HepG2 (cell line): ENCODE data around the gene CDKN2C. TPM values are rescaled to one million over a fixed set of nuclear protein-coding genes. Genes with fewer than 3 reads are reported as not detected.

ENCODE experiments used
- ATAC-seq: fragments of 200-7000 bp; cut with Tn5 transposase; 3 replicates; pipeline ENCODE4 v1.9.1; 2020; ENCODE audit warnings: mild to moderate bottlenecking, moderate library complexity
- BruUV-seq: library from RNA; stranded (reverse); fragments of 400-500 nt; replicated peaks from 2 replicates; lab custom pipeline; 2021; lab: Mats Ljungman, UMichigan
- CTCF ChIA-PET: fragments of 300-600 bp; formaldehyde crosslinking; extraction: SDS; loops from one replicate; lab custom pipeline; 2021; ENCODE audit warnings: low total read pairs, inconsistent platforms, low intra/inter-chr PET ratio; lab: Yijun Ruan, JAX
- POLR2A ChIA-PET: fragments of 350-600 bp; sonication (Branson Sonifier 250); formaldehyde crosslinking; loops from one replicate; lab custom pipeline; 2020; ENCODE audit warnings: antibody characterized with exemption, inconsistent platforms; lab: Yijun Ruan, JAX
- DNase-seq: peaks from one replicate; pipeline ENCODE4 v3.0.0-alpha.2; 2015; ENCODE audit warnings: low spot score
- FAIRE-seq: peaks from 3 replicates; lab custom pipeline; 2011; peaks lifted over from hg19 to GRCh38; lab: Jason Lieb, UNC
- H2AFZ ChIP-seq: one replicate; pipeline ENCODE4 v1.6.1; 2011; ENCODE audit warnings: low read length, inconsistent platforms
- H3K27ac ChIP-seq: fragments of 300-600 bp; 3 replicates; pipeline ENCODE4 v1.8.0; 2011; ENCODE audit warnings: mixed run types, mild to moderate bottlenecking, mixed read lengths, low read length, inconsistent platforms; ENCODE audit not compliant: insufficient read depth; ENCODE audit errors: extremely low read length
- H3K27me3 ChIP-seq, 2 experiments: fragments of 200-600 bp in 1 of 2; 2 replicates in 1 of 2; 3 replicates in 1 of 2; pipeline versions ENCODE4 v1.6.0 to v1.8.0; 2011; ENCODE audit warnings: low read length in 2 of 2, mild to moderate bottlenecking in 2 of 2, moderate library complexity in 2 of 2, inconsistent platforms in 1 of 2; ENCODE audit not compliant: insufficient read depth in 2 of 2, control insufficient read depth in 1 of 2
- H3K36me3 ChIP-seq, 2 experiments: fragments of 200-600 bp in 1 of 2; replicated peaks in 1 of 2; 2 replicates in 1 of 2; 3 replicates in 1 of 2; pipeline versions ENCODE4 v1.5.1 to v1.8.0; 2011; ENCODE audit warnings: low read length in 2 of 2, inconsistent platforms in 1 of 2; ENCODE audit not compliant: insufficient read depth in 2 of 2, control insufficient read depth in 1 of 2
- H3K4me1 ChIP-seq: 2 replicates; pipeline ENCODE4 v1.5.1; 2012; ENCODE audit warnings: low read length, inconsistent platforms; ENCODE audit not compliant: insufficient read depth
- H3K4me2 ChIP-seq: 2 replicates; pipeline ENCODE4 v1.6.0; 2011; ENCODE audit warnings: low read depth, low read length, inconsistent platforms
- H3K4me3 ChIP-seq, 3 experiments: fragments of 200-600 bp in 1 of 3; sonication (generic), shearing (Covaris generic) in 1 of 3; replicated peaks in 1 of 3; 2 replicates each; pipeline ENCODE4 v1.5.1; 2011 to 2016; ENCODE audit warnings: low read length in 3 of 3, inconsistent platforms in 2 of 3, low read depth in 2 of 3, mild to moderate bottlenecking in 2 of 3, control low read depth in 1 of 3, mixed read lengths in 1 of 3; ENCODE audit not compliant: insufficient read depth in 1 of 3
- H3K79me2 ChIP-seq: one replicate; pipeline ENCODE4 v1.6.1; 2011; ENCODE audit warnings: low read length, inconsistent platforms; ENCODE audit not compliant: insufficient read depth
- H3K9ac ChIP-seq: 2 replicates; pipeline ENCODE4 v1.6.0; 2011; ENCODE audit warnings: mild to moderate bottlenecking, low read depth, low read length, inconsistent platforms; ENCODE audit not compliant: insufficient read depth
- H3K9me3 ChIP-seq: 2 replicates; pipeline ENCODE4 v1.5.1; 2012; ENCODE audit warnings: mild to moderate bottlenecking, low read length
- H4K20me1 ChIP-seq: 2 replicates; pipeline ENCODE4 v1.6.0; 2011; ENCODE audit warnings: inconsistent platforms, mild to moderate bottlenecking, low read length, moderate library complexity; ENCODE audit not compliant: insufficient read depth
- GLMP ChIP-seq: sonication (generic); formaldehyde crosslinking; IDR thresholded peaks from 2 replicates; pipeline ENCODE4 v1.9.0; 2021; ENCODE audit warnings: missing genetic modification reagents, mild to moderate bottlenecking, borderline replicate concordance
- MXI1 ChIP-seq: IDR thresholded peaks from 3 replicates; pipeline ENCODE4 v1.6.1; 2012; ENCODE audit warnings: low read depth, low read length, inconsistent platforms, borderline replicate concordance
- NFE2L2 ChIP-seq: fragments of 150-350 bp; IDR thresholded peaks from 2 replicates; pipeline ENCODE4 v1.6.1; 2014; ENCODE audit warnings: low read length
- REL ChIP-seq: sonication (generic); formaldehyde crosslinking; conservative IDR thresholded peaks from 2 replicates; pipeline ENCODE4 v1.8.0; 2022; ENCODE audit warnings: mild to moderate bottlenecking, missing genetic modification reagents, moderate library complexity
- TEF ChIP-seq: sonication (generic); formaldehyde crosslinking; IDR thresholded peaks from 2 replicates; pipeline ENCODE4 v1.5.0; 2020; ENCODE audit warnings: missing genetic modification reagents
- ZFP82 ChIP-seq: sonication (generic); formaldehyde crosslinking; IDR thresholded peaks from 2 replicates; pipeline ENCODE4 v1.5.1; 2020; ENCODE audit warnings: mild to moderate bottlenecking, missing genetic modification reagents, borderline replicate concordance
- ZMYM2 ChIP-seq: sonication (generic); formaldehyde crosslinking; IDR thresholded peaks from 2 replicates; pipeline ENCODE4 v1.8.0; 2022; ENCODE audit warnings: mild to moderate bottlenecking, missing genetic modification reagents
- ZNF24 ChIP-seq: fragments of 450-650 bp; IDR thresholded peaks from 2 replicates; pipeline ENCODE4 v1.6.1; 2017; ENCODE audit warnings: antibody characterized with exemption, mild to moderate bottlenecking
- ZNF512B ChIP-seq: sonication (generic); formaldehyde crosslinking; IDR thresholded peaks from 2 replicates; pipeline ENCODE4 v1.5.1; 2020; ENCODE audit warnings: missing genetic modification reagents, mild to moderate bottlenecking, borderline replicate concordance
- ZNF660 ChIP-seq: sonication (generic); formaldehyde crosslinking; IDR thresholded peaks from 2 replicates; pipeline ENCODE4 v1.5.1; 2020; ENCODE audit warnings: mild to moderate bottlenecking, low read depth, missing genetic modification reagents, borderline replicate concordance
- ZNF891 ChIP-seq: sonication (generic); formaldehyde crosslinking; IDR thresholded peaks from 2 replicates; pipeline ENCODE4 v1.5.0; 2020; ENCODE audit warnings: mild to moderate bottlenecking, missing genetic modification reagents
- ZSCAN25 ChIP-seq: sonication (generic); formaldehyde crosslinking; IDR thresholded peaks from 2 replicates; pipeline ENCODE4 v1.8.0; 2022; ENCODE audit warnings: mild to moderate bottlenecking, missing genetic modification reagents
- WGBS: methylation state at CpG from one replicate; pipeline ENCODE4 v1.1.6; 2017; ENCODE audit warnings: low lambda C conversion rate; 5-methylcytosine and 5-hydroxymethylcytosine counted together
- in situ Hi-C: cut with HindIII; loops from 2 replicates; pipeline ENCODE4 v1.10.0; 2017; ENCODE audit warnings: low pct_unique_long_range_greater_than_20kb; ENCODE audit not compliant: extremely low pct_ligation_motif_present
- intact Hi-C: fragments of 100-400 bp; cut with micrococcal nuclease; formaldehyde crosslinking; loops from one replicate; pipeline ENCODE4 v1.10.0; 2022; ENCODE audit not compliant: unreplicated experiment
- polyA plus RNA-seq, 8 experiments: library from polyadenylated mRNA; depleted of rRNA in 3 of 8; stranded (reverse) in 7 of 8; unstranded in 1 of 8; fragments of >200 nt; fragmentation: Illumina TruSeq in 4 of 8; extraction: Trizol in 4 of 8; gene quantifications; 2 replicates each; pipeline versions ENCODE4 v1.2.1 to v1.2.3, GENCODE V29; 2011 to 2016; ENCODE audit warnings: low read depth in 4 of 8, missing spikeins in 1 of 8, mixed read lengths in 1 of 8; ENCODE audit not compliant: insufficient read depth in 1 of 8
- total RNA-seq, 5 experiments: library from RNA; depleted of rRNA; stranded (reverse); fragments of >200 nt; fragmentation: Illumina TruSeq; extraction: Trizol; gene quantifications; 2 replicates each; pipeline ENCODE4 v1.2.3, GENCODE V29; 2016; ENCODE audit warnings: low read depth in 1 of 5
- TF ChIP-seq, protein P1 (sequence below): sonication (generic); formaldehyde crosslinking; IDR thresholded peaks from 2 replicates; pipeline ENCODE4 v1.4.0; 2020; ENCODE audit warnings: mild to moderate bottlenecking, missing genetic modification reagents

Gene CDKN2C
- total and polyA plus RNA-seq, 2 of the 13 experiments (the other 11 are each of a cell fraction or from before 2014, with no cell fraction given): 7.8 to 13.7 TPM

DNA sequence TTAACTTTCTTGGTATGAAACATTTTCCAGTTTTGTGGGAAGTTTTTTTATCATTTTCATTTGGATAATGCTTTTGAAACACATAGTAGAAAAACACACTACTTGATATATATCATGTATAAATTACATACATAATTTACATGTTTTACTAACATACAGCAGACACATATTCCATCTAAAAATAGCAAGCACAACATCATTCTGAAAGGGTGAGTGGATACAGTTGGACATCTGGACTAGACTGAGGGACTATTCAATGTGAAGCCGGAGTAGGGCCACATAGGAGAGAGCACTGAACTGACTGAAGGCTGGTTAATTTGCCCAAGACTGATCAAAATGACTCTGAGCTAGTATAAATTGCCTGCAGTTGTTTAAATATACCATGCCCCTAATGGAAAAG, 11.7 kb downstream of the CDKN2C start:
- Histone ChIP-seq H4K20me1 (no peaks in the 10 kb centered on the region), H2AFZ (no peak overlapping the region), H3K4me3 (no peak overlapping the region), H3K27me3 (no peaks in the 10 kb centered on the region; a peak in 1 of 5 replicates)
- FAIRE-seq (no peak), DNase-seq (no peak)
- intact Hi-C loops: no loop called here
- WGBS: 97% methylated on average over 1 of the region's 1 CpG
- TF ChIP-seq ZMYM2 (CRISPR knock-in tag) (no peak), NFE2L2 (no peak), ZNF891 (CRISPR knock-in tag) (no peak), ZNF660 (CRISPR knock-in tag) (no peak)
- TF ChIP-seq, protein P1, sequence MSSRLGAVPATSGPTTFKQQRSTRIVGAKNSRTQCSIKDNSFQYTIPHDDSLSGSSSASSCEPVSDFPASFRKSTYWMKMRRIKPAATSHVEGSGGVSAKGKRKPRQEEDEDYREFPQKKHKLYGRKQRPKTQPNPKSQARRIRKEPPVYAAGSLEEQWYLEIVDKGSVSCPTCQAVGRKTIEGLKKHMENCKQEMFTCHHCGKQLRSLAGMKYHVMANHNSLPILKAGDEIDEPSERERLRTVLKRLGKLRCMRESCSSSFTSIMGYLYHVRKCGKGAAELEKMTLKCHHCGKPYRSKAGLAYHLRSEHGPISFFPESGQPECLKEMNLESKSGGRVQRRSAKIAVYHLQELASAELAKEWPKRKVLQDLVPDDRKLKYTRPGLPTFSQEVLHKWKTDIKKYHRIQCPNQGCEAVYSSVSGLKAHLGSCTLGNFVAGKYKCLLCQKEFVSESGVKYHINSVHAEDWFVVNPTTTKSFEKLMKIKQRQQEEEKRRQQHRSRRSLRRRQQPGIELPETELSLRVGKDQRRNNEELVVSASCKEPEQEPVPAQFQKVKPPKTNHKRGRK (CRISPR knock-in tag): no peak
- TF ChIP-seq, all 625 proteins: peak for 0
- no peaks in the 10 kb centered on the region for H3K9me3 ChIP-seq
- no TSS peak for BruUV-seq
- CTCF ChIA-PET: no interaction called here
- no peak overlapping the region for H3K9ac ChIP-seq
- no peak overlapping the region for H3K27ac ChIP-seq
- H3K36me3 ChIP-seq: no peaks in the 10 kb centered on the region
- POLR2A ChIA-PET: no interaction called here
- in situ Hi-C loops: no loop called here
- ATAC-seq: no peak
- peaks cover 24% of the 10 kb centered on the region for H3K79me2 ChIP-seq
- no peak overlapping the region for H3K4me2 ChIP-seq
- H3K4me1 ChIP-seq: peaks cover 15% of the 10 kb centered on the region

GRCh38 chr1:50982611-50983010, 12.6 kb downstream of the CDKN2C start:
- BruUV-seq: no TSS peak
- Histone ChIP-seq H3K4me1 (peaks cover 15% of the 10 kb centered on the region), H2AFZ (no peak overlapping the region), H3K36me3 (no peaks in the 10 kb centered on the region), H4K20me1 (no peaks in the 10 kb centered on the region), H3K27ac (no peak overlapping the region), H3K9ac (no peak overlapping the region), H3K27me3 (no peaks in the 10 kb centered on the region), H3K4me3 (no peak overlapping the region), H3K4me2 (no peak overlapping the region), H3K9me3 (no peaks in the 10 kb centered on the region), H3K79me2 (peaks cover 24% of the 10 kb centered on the region)
- WGBS: 98% methylated on average over 3 of the region's 3 CpGs
- no peak for FAIRE-seq
- intact Hi-C loops: no loop called here
- ChIA-PET CTCF (no interaction called here), POLR2A (no interaction called here)
- ATAC-seq: no peak
- in situ Hi-C loops: no loop called here
- no peak for DNase-seq
- TF ChIP-seq REL (CRISPR knock-in tag) (no peak), ZNF512B (CRISPR knock-in tag) (no peak), ZSCAN25 (CRISPR knock-in tag) (no peak), TEF (no peak), ZFP82 (CRISPR knock-in tag) (no peak), GLMP (CRISPR knock-in tag) (no peak), ZNF24 (no peak), MXI1 (no peak)
